ENCODE measurements around the gene PPM1B.
A peak's percentile ranks its signal among the peaks of the same experiment; 100 is the strongest.
"Not testable (repeated sequence)": the region's sequence is repeated elsewhere in the genome, so short reads cannot be mapped to it uniquely, and the experiment has no call there.

The PPM1B gene

GRCh38 chr2:44242904-44243303, 74.2 kb downstream of the PPM1B start:
- no peak for DNase-seq (ENCODE audit: insufficient read length, low spot score)
- TF ChIP-seq POLR2A (IDR thresholded peaks at IDR 0.05; ENCODE audit: low read depth, low read length) = no peak
- peak; percentile 52 for FAIRE-seq

GRCh38 chr2:44244135-44244871, 75.6 kb downstream of the PPM1B start:
- peak; percentile 24 for DNase-seq (ENCODE audit: insufficient read length, low spot score)
- TF ChIP-seq POLR2A (IDR thresholded peaks at IDR 0.05; ENCODE audit: low read depth, low read length) = no peak
- FAIRE-seq = peak; percentile 55

- FAIRE-seq = peak; percentile 64
- no peak for TF ChIP-seq POLR2A (IDR thresholded peaks at IDR 0.05; ENCODE audit: low read depth, low read length)
- DNase-seq (ENCODE audit: insufficient read length, low spot score) = no peak
Observed at GRCh38 chr2:44245083-44245861, 76.6 kb downstream of the PPM1B start.

GRCh38 chr2:44246436-44246835, 77.8 kb downstream of the PPM1B start:
- FAIRE-seq (no peak), DNase-seq (ENCODE audit: insufficient read length, low spot score) (no peak)
- no peak for TF ChIP-seq POLR2A (IDR thresholded peaks at IDR 0.05; ENCODE audit: low read depth, low read length)

- no peak for TF ChIP-seq POLR2A (IDR thresholded peaks at IDR 0.05; ENCODE audit: low read depth, low read length)
- FAIRE-seq = no peak
- DNase-seq (ENCODE audit: insufficient read length, low spot score) = no peak
Observed at GRCh38 chr2:44246840-44247369, 78.2 kb downstream of the PPM1B start.

DNA sequence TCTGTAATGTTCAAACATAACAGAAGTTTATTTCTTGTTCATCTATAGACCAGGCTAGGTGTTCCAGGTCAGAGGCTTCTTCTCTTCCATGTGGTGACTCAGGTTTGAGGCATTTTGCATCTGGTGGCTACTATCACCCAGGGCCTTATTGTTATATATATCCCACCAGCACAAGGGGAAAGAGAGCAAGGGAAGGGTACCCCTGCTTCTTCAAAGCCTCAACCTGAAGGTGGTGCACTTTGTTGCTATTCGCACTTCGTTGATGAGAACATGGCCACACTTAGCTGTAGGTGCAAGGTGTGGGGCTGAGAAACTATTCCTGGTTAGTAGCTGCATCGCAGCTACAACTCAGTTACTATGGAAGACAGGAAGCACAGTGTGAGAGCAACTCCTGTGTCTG, 79.2 kb downstream of the PPM1B start:
- TF ChIP-seq POLR2A (IDR thresholded peaks at IDR 0.05; ENCODE audit: low read depth, low read length) = no peak
- FAIRE-seq (peak; percentile 55), DNase-seq (ENCODE audit: insufficient read length, low spot score) (no peak)

- not testable (repeated sequence) for DNase-seq (ENCODE audit: insufficient read length, low spot score); FAIRE-seq
Observed at GRCh38 chr2:44249269-44249668, 80.6 kb downstream of the PPM1B start.

GRCh38 chr2:44250376-44250775, 81.7 kb downstream of the PPM1B start:
- DNase-seq (ENCODE audit: insufficient read length, low spot score) = no peak
- no peak for FAIRE-seq

GRCh38 chr2:44254023-44254422, 85.3 kb downstream of the PPM1B start:
- TF ChIP-seq POLR2A (IDR thresholded peaks at IDR 0.05; ENCODE audit: low read depth, low read length) = no peak
- no peak for FAIRE-seq

More at GRCh38 chr2:44250376-44250775, 81.7 kb downstream of the PPM1B start:
- no peak for TF ChIP-seq POLR2A (IDR thresholded peaks at IDR 0.05; ENCODE audit: low read depth, low read length)

GRCh38 chr2:44255704-44256103, 87.0 kb downstream of the PPM1B start:
- FAIRE-seq; DNase-seq (ENCODE audit: insufficient read length, low spot score): not testable (repeated sequence)

More at GRCh38 chr2:44254023-44254422, 85.3 kb downstream of the PPM1B start:
- DNase-seq (ENCODE audit: insufficient read length, low spot score) = no peak

DNA sequence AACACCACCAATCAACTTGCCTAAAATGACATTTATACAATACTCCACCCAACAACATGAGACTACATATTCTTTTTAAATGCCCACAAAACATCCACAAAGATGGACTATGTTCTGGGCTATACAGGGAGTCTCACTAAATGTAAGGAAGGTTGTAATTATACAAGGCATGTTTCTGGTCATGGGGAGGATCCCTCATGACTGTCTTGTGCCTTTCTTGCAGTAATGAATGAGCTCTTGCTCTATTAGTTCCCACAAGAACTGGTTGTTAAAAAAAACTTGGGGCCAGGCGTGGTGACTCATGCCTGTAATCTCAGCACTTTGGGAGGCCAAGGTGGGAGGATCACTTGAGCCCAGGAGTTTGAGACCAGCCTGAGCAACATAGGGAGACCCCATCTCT, 89.1 kb downstream of the PPM1B start:
- not testable (repeated sequence) for DNase-seq (ENCODE audit: insufficient read length, low spot score); FAIRE-seq

- FAIRE-seq (no peak), DNase-seq (ENCODE audit: insufficient read length, low spot score) (no peak)
- no peak for TF ChIP-seq POLR2A (IDR thresholded peaks at IDR 0.05; ENCODE audit: low read depth, low read length)
Observed at GRCh38 chr2:44267269-44267795, 98.7 kb downstream of the PPM1B start.

DNA sequence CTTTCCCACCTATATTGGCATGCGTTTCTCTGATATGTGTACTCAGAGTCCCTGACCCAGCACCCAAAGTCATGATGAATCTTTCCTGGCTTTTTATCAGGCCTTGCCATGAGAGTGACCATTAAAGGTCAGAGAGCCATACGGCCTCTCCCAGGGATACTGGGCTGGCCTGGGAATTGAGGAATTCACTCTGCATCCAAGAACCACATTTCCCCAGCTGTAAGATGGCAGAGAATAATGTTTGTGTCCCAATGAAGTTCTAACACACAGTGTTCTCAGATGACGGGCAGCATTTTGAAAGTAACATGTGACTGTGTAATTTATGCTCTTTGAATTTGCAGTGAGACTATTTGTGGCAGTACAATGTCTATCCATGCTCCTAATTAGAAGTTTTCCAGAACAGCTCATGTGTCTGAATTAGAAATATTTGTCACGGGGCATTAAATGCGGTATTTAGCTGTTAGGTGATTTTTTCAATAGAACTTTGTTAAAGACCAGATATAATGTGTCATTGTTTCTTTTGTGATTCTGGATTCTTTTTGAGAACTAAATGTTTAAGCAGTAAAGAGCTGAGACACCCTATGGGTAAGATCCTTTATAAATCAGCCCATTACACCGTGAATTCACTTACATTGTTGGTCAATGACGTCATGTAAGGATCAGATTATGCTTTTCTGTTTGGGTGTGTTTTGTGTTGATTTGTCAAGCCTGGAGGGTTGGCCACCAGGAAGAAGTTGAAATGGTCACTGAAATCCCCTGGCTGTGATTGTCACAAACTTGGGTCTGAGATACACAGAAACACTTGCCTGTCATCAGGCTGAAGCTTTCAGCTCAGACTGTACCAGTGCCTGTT, 99.3 kb downstream of the PPM1B start:
- no peak for TF ChIP-seq POLR2A (IDR thresholded peaks at IDR 0.05; ENCODE audit: low read depth, low read length)
- DNase-seq (ENCODE audit: insufficient read length, low spot score) (no peak), FAIRE-seq (peak; percentile 27)

DNA sequence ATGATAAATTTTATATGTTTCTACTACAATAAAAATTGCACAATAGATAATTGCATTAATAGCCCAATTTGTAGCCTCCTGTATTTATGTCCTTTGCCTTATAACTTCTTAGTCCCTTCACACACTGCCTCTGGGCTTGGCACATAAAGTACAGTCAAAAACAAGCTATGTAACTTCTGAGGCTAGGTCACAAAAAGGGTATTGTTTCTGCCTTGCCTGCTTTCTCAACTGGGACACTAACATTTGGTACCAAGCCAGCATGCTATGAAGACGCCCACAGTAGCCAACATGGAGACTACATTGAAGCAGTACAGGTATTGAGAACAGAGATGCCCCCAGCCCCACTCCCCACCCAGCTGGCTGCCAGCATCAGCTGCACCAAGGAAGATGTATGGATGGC, 101.2 kb downstream of the PPM1B start:
- FAIRE-seq = no peak
- no peak for TF ChIP-seq POLR2A (IDR thresholded peaks at IDR 0.05; ENCODE audit: low read depth, low read length)
- DNase-seq (ENCODE audit: insufficient read length, low spot score) = no peak
